H1 (cell line): ENCODE data around the gene TUBB2B. TPM values are rescaled to one million over a fixed set of nuclear protein-coding genes. Genes with fewer than 3 reads are reported as not detected.

Source experiments
- CTCF ChIA-PET: fragments of 300-600 bp; sonication (Branson Sonifier 250); formaldehyde crosslinking; loops from one replicate; lab custom pipeline; 2021; ENCODE audit not compliant: partially characterized antibody; lab: Charles Lee
- POLR2A ChIA-PET: fragments of 300-600 bp; sonication (Branson Sonifier 250); formaldehyde crosslinking; loops from one replicate; lab custom pipeline; 2021; ENCODE audit warnings: inconsistent platforms; ENCODE audit not compliant: partially characterized antibody; lab: Charles Lee
- DNase-seq, 2 experiments: peaks; one replicate each; pipeline versions ENCODE4 v3.0.0 to v3.0.0-alpha.2; 2010 to 2022; ENCODE audit warnings: low spot score in 2 of 2, low read depth in 1 of 2, mixed read lengths in 1 of 2
- FAIRE-seq: peaks from 2 replicates; lab custom pipeline; 2011; peaks lifted over from hg19 to GRCh38; lab: Jason Lieb, UNC
- H2AFZ ChIP-seq: 2 replicates; pipeline ENCODE4 v1.8.1; 2012; ENCODE audit warnings: low read length, inconsistent platforms
- H2AK5ac ChIP-seq: 2 replicates; pipeline ENCODE4 v1.6.1; 2013; ENCODE audit warnings: low read depth, low read length
- H2BK120ac ChIP-seq: replicated peaks from 2 replicates; pipeline ENCODE3; 2013; ENCODE audit warnings: low read depth, low read length, inconsistent platforms
- H2BK12ac ChIP-seq: 2 replicates; pipeline ENCODE4 v1.6.1; 2013; ENCODE audit warnings: low read depth, low read length
- H2BK15ac ChIP-seq: 2 replicates; pipeline ENCODE4 v1.6.1; 2013; ENCODE audit warnings: low read length
- H2BK20ac ChIP-seq: 2 replicates; pipeline ENCODE4 v1.6.1; 2013; ENCODE audit warnings: low read length
- H2BK5ac ChIP-seq: 2 replicates; pipeline ENCODE4 v1.6.1; 2013; ENCODE audit warnings: low read depth, low read length
- H3K14ac ChIP-seq: 2 replicates; pipeline ENCODE4 v1.6.1; 2013; ENCODE audit warnings: inconsistent platforms; ENCODE audit not compliant: insufficient read length
- H3K18ac ChIP-seq: 2 replicates; pipeline ENCODE4 v1.6.1; 2013; ENCODE audit warnings: low read length; ENCODE audit errors: extremely low read depth
- H3K23ac ChIP-seq: 2 replicates; pipeline ENCODE4 v1.6.1; 2013; ENCODE audit warnings: inconsistent platforms; ENCODE audit not compliant: insufficient read length
- H3K23me2 ChIP-seq: 2 replicates; pipeline ENCODE4 v1.6.1; 2013; ENCODE audit warnings: low read depth, low read length
- H3K27ac ChIP-seq: 2 replicates; pipeline ENCODE4 v1.6.1; 2011; ENCODE audit warnings: low read depth, low read length, inconsistent platforms
- H3K27me3 ChIP-seq, 4 experiments: replicated peaks in 1 of 4; 1 replicate in 1 of 4; 2 replicates in 3 of 4; pipeline versions ENCODE4 v1.6.1 to v1.8.1; 2011 to 2013; ENCODE audit warnings: low read length in 3 of 4, mild to moderate bottlenecking in 3 of 4, inconsistent platforms in 2 of 4, mixed read lengths in 2 of 4, moderate library complexity in 1 of 4; ENCODE audit not compliant: control insufficient read depth in 3 of 4, insufficient read depth in 3 of 4; ENCODE audit errors: extremely low read depth in 1 of 4
- H3K36me3 ChIP-seq, 4 experiments: 2 replicates each; pipeline versions ENCODE4 v1.6.1 to v1.8.1; 2011 to 2013; ENCODE audit warnings: mild to moderate bottlenecking in 4 of 4, low read length in 3 of 4, moderate library complexity in 2 of 4, control low read depth in 1 of 4, inconsistent platforms in 1 of 4; ENCODE audit not compliant: insufficient read depth in 4 of 4, control insufficient read depth in 2 of 4
- H3K4ac ChIP-seq: replicated peaks from 2 replicates; pipeline ENCODE3; 2013; ENCODE audit warnings: low read length, low read depth, mixed read lengths, inconsistent platforms; ENCODE audit not compliant: insufficient read length
- H3K4me1 ChIP-seq, 4 experiments: replicated peaks in 1 of 4; 1 replicate in 1 of 4; 2 replicates in 3 of 4; pipeline versions ENCODE4 v1.6.1 to v1.8.1; 2011 to 2013; ENCODE audit warnings: low read length in 3 of 4, inconsistent platforms in 2 of 4, mixed read lengths in 1 of 4; ENCODE audit not compliant: insufficient read depth in 4 of 4, control insufficient read depth in 3 of 4
- H3K4me2 ChIP-seq, 2 experiments: 2 replicates each; pipeline versions ENCODE4 v1.6.1 to v1.8.1; 2011 to 2013; ENCODE audit warnings: low read depth in 2 of 2, low read length in 2 of 2, control low read depth in 1 of 2, inconsistent platforms in 1 of 2, mild to moderate bottlenecking in 1 of 2; ENCODE audit not compliant: insufficient read depth in 1 of 2
- H3K4me3 ChIP-seq, 4 experiments: fragments of 200-600, 300-600 bp in 1 of 4; sonication (generic), shearing (Covaris generic), sonication (Bioruptor Twin) in 1 of 4; 2 replicates each; pipeline versions ENCODE4 v1.5.1 to v1.8.1; 2011 to 2016; ENCODE audit warnings: low read length in 4 of 4, low read depth in 3 of 4, control low read depth in 2 of 4, inconsistent platforms in 2 of 4, mild to moderate bottlenecking in 2 of 4, mixed read lengths in 1 of 4, moderate library complexity in 1 of 4; ENCODE audit not compliant: insufficient read depth in 2 of 4; ENCODE audit errors: extremely low read depth in 1 of 4
- H3K56ac ChIP-seq: replicated peaks from 2 replicates; pipeline ENCODE3; 2013; ENCODE audit warnings: low read depth, mild to moderate bottlenecking, mixed read lengths, low read length, inconsistent platforms; ENCODE audit not compliant: insufficient read length
- H3K79me1 ChIP-seq: 2 replicates; pipeline ENCODE4 v1.6.1; 2013; ENCODE audit warnings: low read depth, low read length, control low read depth
- H3K79me2 ChIP-seq, 2 experiments: 2 replicates each; pipeline versions ENCODE4 v1.6.1 to v1.8.1; 2012 to 2013; ENCODE audit warnings: low read length in 2 of 2, mild to moderate bottlenecking in 2 of 2, inconsistent platforms in 1 of 2; ENCODE audit not compliant: insufficient read depth in 2 of 2, control insufficient read depth in 1 of 2
- H3K9ac ChIP-seq, 4 experiments: replicated peaks in 1 of 4; 1 replicate in 1 of 4; 2 replicates in 3 of 4; pipeline versions ENCODE4 v1.6.1 to v1.8.1; 2011 to 2013; ENCODE audit warnings: low read depth in 3 of 4, low read length in 3 of 4, control low read depth in 2 of 4, mild to moderate bottlenecking in 2 of 4, moderate library complexity in 2 of 4, inconsistent platforms in 1 of 4; ENCODE audit errors: extremely low read depth in 1 of 4
- H3K9me3 ChIP-seq, 2 experiments: 2 replicates each; pipeline versions ENCODE4 v1.6.1 to v1.8.1; 2012 to 2013; ENCODE audit warnings: mild to moderate bottlenecking in 2 of 2, moderate library complexity in 2 of 2, control low read depth in 1 of 2, inconsistent platforms in 1 of 2, low read depth in 1 of 2, low read length in 1 of 2, mixed read lengths in 1 of 2; ENCODE audit not compliant: insufficient read depth in 2 of 2
- H4K20me1 ChIP-seq, 2 experiments: replicated peaks in 1 of 2; 2 replicates each; pipeline versions ENCODE3 to v1.8.1; 2011 to 2013; ENCODE audit warnings: inconsistent platforms in 2 of 2, low read length in 2 of 2, mild to moderate bottlenecking in 1 of 2; ENCODE audit not compliant: insufficient read depth in 2 of 2, control insufficient read depth in 1 of 2
- H4K5ac ChIP-seq: 2 replicates; pipeline ENCODE4 v1.6.1; 2013; ENCODE audit warnings: low read length, low read depth, mixed read lengths, inconsistent platforms; ENCODE audit not compliant: insufficient read length
- H4K8ac ChIP-seq: 2 replicates; pipeline ENCODE4 v1.8.0; 2013; ENCODE audit warnings: mild to moderate bottlenecking, moderate library complexity, low read length, inconsistent platforms; ENCODE audit not compliant: insufficient read depth; ENCODE audit errors: extremely low read depth
- H4K91ac ChIP-seq: replicated peaks from 2 replicates; pipeline ENCODE3; 2013; ENCODE audit warnings: low read length, mixed read lengths, inconsistent platforms; ENCODE audit not compliant: insufficient read length
- KDM4A ChIP-seq: IDR thresholded peaks from one replicate; pipeline ENCODE4 v1.7.1; 2012; ENCODE audit warnings: low read depth, mild to moderate bottlenecking, moderate library complexity, low read length, inconsistent platforms; ENCODE audit not compliant: severe bottlenecking
- SP2 ChIP-seq: IDR thresholded peaks from 2 replicates; pipeline ENCODE4 v1.6.1; 2012; ENCODE audit warnings: mild to moderate bottlenecking, low read length, inconsistent platforms
- WGBS, 2 experiments: shearing (Covaris generic) in 1 of 2; methylation state at CpG; one replicate each; pipeline versions ENCODE4 v1.1.6 to v1.1.7; 2013 to 2015; ENCODE audit warnings: low lambda C conversion rate in 2 of 2, mixed read lengths in 2 of 2, inconsistent platforms in 1 of 2, low coverage in 1 of 2, missing lambda C conversion rate in 1 of 2; ENCODE audit not compliant: insufficient replicate concordance in 2 of 2, insufficient coverage in 1 of 2, insufficient read length in 1 of 2; ENCODE audit errors: extremely low coverage in 1 of 2, missing lambda C conversion rate in 1 of 2; 5-methylcytosine and 5-hydroxymethylcytosine counted together
- polyA plus RNA-seq, 7 experiments: library from polyadenylated mRNA; depleted of rRNA in 3 of 7; stranded (reverse) in 5 of 7; unstranded in 2 of 7; fragments of >200 nt in 5 of 7; fragments of 200-250 nt in 2 of 7; gene quantifications; 1 replicate in 5 of 7; 2 replicates in 1 of 7; 4 replicates in 1 of 7; pipeline versions ENCODE4 v1.2.1 to v1.2.3, GENCODE V29; 2011 to 2013; ENCODE audit warnings: missing spikeins in 2 of 7, mixed read lengths in 2 of 7
- total RNA-seq: library from RNA; stranded (reverse); fragmentation: NEBNext Ultra II Directional; extraction: Animal tissue kit (Norgen Biotek cat#: 25700); gene quantifications from 2 replicates; pipeline ENCODE4 v1.2.1, GENCODE V29; 2021

Gene TUBB2B
- total and polyA plus RNA-seq, 2 of the 8 experiments (the other 6 are each of a cell fraction or from before 2014, with no cell fraction given) = 612 to 722 TPM

- Histone ChIP-seq H3K23me2 (peaks cover 30% of the 10 kb centered on the region), H3K4me1 (peaks cover 5 to 17% (median 11%) of the 10 kb centered on the region in 4 experiments; a peak in 6 of 7 replicates)
- TF ChIP-seq KDM4A = peak; percentile 85
- no peak for TF ChIP-seq SP2
- TF ChIP-seq, all 59 proteins: peak for 1
- no peak overlapping the region for H3K27ac ChIP-seq
- no peak overlapping the region for H4K8ac ChIP-seq
- H3K14ac ChIP-seq = no peak overlapping the region
- H2BK5ac ChIP-seq = 0 out of 2 replicates have a peak overlapping the region, but pooled peaks have one; percentile 88
- POLR2A ChIA-PET = interaction anchor here (1.1 to 7.6 kb wide), 9 partner anchors 9 to 256 kb away, joined by 3 to 122 read pairs (median 6); no protein-coding TSS in a partner anchor
- DNase-seq (peak in 1 of 2 experiments; percentile 81), FAIRE-seq (no peak)
- H4K5ac ChIP-seq = no peak overlapping the region
- H3K4me2 ChIP-seq = peak overlapping the region; percentile 91 to 96
- H2AK5ac ChIP-seq = no peak overlapping the region
- peak overlapping the region; percentile 66 for H2AFZ ChIP-seq
- peak overlapping the region; percentile 49 for H3K56ac ChIP-seq
- H4K20me1 ChIP-seq = peaks cover under 1% of the 10 kb centered on the region in 2 experiments
- H3K36me3 ChIP-seq = no peaks in the 10 kb centered on the region
- H3K4me3 ChIP-seq = peak overlapping the region; percentile 71 to 99 (median 86)
- peaks cover 1 to 2% of the 10 kb centered on the region in 2 experiments; a peak in 3 of 4 replicates for H3K79me2 ChIP-seq
- WGBS, 2 experiments = 17% methylated on average over 23 of the region's 23 CpGs; no CpG with 5 or more reads in 1 of the 2 experiments
- no peak overlapping the region for H4K91ac ChIP-seq
- H2BK15ac ChIP-seq = no peak overlapping the region
- CTCF ChIA-PET = interaction anchor here (0.6 to 17.3 kb wide), 11 partner anchors 8 to 183 kb away, joined by 3 to 263 read pairs (median 4); partner anchors contain the start of gene TUBB2A
- H2BK120ac ChIP-seq = peak overlapping the region; percentile 8
- no peaks in the 10 kb centered on the region for H3K9me3 ChIP-seq
- H2BK20ac ChIP-seq = no peak overlapping the region
- no peak overlapping the region for H2BK12ac ChIP-seq
- 0 out of 2 replicates have a peak overlapping the region, but pooled peaks have one; percentile 41 for H3K18ac ChIP-seq
- H3K4ac ChIP-seq = no peak overlapping the region
- peaks cover 0 to 23% (median 19%) of the 10 kb centered on the region in 4 experiments; a peak in 6 of 7 replicates for H3K27me3 ChIP-seq
- no peak overlapping the region for H3K23ac ChIP-seq
- H3K79me1 ChIP-seq = no peaks in the 10 kb centered on the region; the same call in 1 of the 2 replicates
- H3K9ac ChIP-seq = peak overlapping the region in 3 of 4 experiments; percentile 1 to 80 (median 67); a peak in 4 of 7 replicates
These were observed 4.8 kb upstream of the TUBB2B start for GRCh38 chr6:3232017-3232945.
